DMS 273 (cell line): ENCODE measurements around the gene SLC5A9.

Experiments used
- DNase-seq: peaks from one replicate; lab custom pipeline; 2025; ENCODE audit not compliant: unreplicated experiment; lab: John Stamatoyannopoulos, UW

SLC5A9 gene

DNA sequence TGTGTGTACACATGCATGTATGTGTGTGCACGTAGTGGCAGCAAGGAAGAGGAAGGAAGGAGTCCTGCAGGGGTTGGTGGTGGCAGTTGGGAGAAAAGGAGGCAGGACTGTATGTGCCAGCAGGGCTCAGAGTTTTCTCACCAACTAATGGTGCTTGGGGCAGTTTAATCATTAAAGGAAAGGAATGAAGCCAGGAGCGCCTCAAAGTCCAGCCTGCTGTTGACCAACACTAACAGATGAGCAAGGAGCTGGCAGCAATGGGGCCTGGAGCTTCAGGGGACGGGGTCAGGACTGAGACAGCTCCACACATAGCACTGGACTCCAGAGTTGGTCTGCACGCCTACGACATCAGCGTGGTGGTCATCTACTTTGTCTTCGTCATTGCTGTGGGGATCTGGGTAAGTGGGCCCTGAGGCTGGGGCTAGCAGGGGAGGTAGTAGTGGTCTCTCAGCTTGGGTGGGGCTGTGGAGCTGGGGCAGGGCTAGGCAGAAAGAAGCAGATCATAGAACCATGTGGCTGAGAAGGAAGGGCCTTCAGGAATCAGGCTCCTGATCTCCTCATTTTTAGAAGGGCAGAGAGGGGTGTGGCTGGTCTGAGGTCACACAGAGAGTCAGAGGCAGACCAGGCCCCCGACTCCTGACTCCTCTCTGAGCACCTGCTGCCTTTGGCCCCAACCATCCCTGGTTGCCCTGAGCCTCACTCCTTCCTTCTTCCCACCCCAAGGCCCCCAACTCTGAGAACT lies at the start of gene SLC5A9:
SLC5A9 (plus strand) TSS at position 216 of the 742 bp plus-strand sequence; CDS start at position 237, 21 bp downstream.
- no peak for DNase-seq

DNA sequence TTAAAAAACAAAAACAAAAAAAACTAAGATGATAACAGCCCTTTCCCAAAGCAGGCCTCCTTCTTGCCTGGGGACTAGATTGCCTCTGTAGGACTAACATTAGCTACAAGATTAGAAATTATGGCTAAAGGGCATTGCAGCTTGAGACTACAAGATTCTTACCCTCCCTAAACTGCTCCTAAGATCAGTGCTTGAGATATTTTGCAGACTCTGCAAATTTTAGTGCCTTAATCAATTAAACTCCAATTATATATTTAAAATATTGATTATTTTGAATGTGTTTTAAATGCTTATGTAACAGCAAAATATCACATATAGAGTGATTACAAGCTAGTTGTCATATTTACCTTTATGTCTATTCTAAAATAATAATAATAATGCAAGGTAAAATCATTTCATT lies 47.4 kb upstream of the SLC5A9 start:
- no peak for DNase-seq

DNA sequence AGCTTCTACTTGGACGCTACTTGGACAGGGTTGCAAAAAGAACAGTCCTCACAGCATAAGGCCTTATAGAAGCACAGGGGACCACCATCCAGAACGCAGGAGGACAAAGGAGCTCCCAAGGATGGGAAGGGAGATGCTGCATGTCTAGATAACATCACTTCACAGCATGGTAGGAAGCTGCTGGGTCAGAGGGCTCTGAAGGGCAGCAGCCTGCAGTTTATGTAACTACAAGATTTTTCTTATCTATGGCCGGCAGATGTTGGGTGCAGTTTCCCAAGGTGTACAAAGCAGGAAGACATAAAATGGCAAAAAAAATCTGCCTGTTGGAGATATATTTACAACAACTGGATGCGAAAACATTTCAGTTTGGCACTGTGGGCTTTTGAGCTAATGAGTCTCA lies 45.3 kb upstream of the SLC5A9 start:
- no peak for DNase-seq

DNA sequence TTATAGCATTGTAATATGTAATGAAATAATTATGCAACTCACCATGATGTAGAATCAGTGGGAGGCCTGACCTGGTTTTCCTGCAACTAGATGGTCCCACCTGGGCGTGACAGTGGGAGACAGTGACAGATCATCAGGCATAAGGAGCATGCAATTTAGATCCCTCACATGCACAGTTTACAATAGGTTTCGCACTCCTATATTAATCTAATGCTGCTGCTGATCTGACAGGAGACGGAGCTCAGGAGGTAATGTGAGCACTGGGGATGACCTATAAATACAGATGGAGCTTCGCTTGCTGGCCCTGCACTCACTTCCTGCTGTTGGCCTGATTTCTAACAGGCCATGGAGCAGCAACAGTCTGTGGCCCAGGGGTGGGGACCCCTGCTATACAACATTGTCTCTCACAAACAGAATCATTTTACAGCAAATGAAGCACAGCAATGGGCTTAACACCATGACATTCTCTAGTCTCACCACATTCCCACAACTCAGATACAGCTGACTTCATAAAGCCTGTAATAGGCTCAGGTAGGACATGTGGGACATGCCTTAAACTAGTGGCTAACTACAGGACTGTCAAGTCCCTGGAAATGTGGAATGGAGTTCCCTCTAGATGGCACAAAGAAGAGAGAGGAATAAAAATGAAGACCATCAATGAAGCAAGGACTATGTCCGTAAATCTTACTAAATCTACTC lies 40.7 kb upstream of the SLC5A9 start:
- DNase-seq = no peak

DNA sequence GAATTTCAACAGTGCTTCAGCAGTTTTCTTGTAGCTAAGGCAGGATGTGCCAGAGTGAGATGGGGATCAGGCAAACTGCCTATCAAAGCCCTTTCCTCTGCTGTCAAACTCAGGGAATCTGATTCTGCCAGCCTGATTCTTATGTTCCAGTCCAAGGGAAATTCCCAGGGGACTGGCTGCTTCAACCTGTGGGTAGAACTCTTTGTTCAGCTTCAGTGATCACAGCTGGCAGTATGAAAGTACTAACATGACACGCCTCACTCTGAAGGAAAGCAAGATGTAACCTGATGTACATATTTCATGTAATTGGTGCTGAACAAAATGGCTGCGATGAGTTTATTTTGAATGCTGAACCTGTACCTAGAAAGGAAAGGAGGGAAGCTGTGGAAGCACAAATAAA lies 40.1 kb upstream of the SLC5A9 start:
- DNase-seq = peak; percentile 75

- no peak for DNase-seq
Observed at GRCh38 chr1:48186306-48186839, 36.1 kb upstream of the SLC5A9 start.

GRCh38 chr1:48187969-48188563 lies 34.5 kb upstream of the SLC5A9 start:
- DNase-seq = peak; percentile 14

GRCh38 chr1:48190881-48191280 lies 31.6 kb upstream of the SLC5A9 start:
- DNase-seq = no peak

DNA sequence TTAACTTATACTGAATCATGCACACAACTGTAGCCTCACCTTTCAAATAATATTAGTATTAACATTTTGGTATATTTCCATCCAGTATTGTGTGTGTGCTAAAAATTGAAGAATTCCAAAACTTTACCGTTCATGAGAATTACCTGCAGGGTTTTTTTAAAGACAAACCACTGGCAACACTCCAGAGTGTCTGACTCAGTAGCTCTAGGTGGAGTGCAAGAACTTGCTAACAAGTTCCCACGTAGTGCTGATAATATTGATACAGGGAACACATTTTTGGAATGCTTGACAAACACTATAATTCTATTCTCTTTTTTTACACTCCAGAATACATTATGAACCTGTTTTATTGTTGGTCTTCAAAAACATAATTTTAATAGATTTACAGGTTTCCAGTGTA lies 27.7 kb upstream of the SLC5A9 start:
- no peak for DNase-seq

- DNase-seq = no peak
Observed at GRCh38 chr1:48196237-48196636, 26.3 kb upstream of the SLC5A9 start.

DNA sequence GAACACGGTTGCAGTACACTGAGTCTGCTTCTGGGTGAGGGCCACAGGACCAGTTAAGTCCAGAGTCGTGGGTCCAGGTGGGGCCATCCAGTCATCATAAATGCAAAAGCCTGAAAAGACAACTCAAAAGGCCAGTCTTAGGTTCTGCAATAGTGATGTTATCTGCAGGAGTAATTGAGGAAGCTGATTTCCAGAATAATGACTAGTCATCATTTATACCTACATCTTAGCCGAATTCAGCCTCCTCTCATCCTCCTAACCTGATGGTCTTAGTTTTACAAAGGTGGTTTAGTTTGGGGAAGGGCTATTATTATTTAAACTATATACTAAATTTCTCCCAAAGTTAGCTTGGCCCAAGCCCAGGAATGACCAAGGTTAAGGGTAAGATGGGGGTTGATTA lies 23.5 kb upstream of the SLC5A9 start:
- DNase-seq = no peak

GRCh38 chr1:48200166-48200900 lies 22.2 kb upstream of the SLC5A9 start:
- no peak for DNase-seq

- peak; percentile 79 for DNase-seq
Observed at GRCh38 chr1:48202030-48202752, 20.3 kb upstream of the SLC5A9 start.

DNA sequence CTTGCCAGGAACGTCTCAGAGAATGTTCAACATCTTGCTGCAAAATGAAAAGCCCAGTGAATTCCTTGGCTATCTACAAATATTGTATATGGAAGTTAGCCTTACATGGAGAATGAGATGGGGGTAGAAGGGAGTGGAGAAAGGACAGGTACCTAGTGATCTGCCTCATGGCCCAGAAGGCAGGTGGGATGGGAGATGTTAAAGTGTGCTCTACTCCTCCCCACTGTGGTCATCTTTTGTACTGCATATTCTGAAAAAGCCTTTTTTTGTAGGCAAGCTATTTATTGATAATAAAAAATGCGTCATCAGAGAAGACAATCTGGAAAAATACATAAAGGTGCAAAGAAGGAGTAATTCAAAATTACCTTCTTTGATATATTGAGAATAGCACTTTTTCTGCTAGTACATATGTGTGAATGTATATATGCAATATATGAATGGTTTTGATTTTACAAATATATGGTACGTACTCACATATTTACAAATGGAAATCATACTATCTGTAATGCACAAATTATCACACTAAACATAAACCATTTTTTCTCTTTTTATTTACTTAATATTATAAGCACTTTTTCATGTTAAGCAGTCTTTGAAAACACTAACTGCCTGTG lies 19.1 kb upstream of the SLC5A9 start:
- DNase-seq = peak; percentile 62

DNA sequence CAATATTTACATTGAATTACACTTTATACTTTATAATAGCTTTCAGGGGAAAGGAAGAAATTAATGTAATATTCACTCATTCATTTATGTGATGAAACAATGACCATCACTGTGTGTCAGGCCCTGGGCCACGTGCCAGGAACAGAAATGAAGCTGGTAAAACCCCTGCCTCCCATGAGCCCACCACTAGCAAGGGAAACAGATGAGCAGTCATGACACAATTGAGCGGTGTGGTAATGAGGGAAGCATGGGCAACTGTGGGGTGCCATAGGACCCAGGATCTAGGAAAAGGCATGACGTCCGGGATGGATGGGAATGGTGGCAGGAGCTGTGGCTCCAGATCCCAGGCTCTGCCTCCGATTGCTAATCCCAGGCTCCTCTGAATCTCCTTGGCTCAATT lies 17.0 kb upstream of the SLC5A9 start:
- DNase-seq = no peak

DNA sequence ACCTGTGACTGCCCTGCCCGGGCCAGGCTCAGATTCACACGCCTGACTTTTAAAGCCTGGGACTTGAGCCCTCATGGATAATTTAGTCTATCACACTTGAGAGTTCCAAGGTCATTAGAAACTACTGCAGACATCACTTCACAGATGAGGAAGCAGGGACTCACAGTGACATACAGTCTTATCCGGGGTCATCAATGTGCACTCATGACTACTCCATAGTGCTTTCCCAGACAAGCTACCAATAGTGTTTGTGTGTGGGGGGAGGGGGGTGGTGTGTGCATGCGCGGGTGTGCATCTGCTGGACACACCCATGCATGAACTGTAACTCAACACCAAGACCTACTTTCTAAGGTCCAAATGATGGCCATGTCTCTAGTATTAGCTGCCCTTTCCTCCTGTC lies 16.1 kb upstream of the SLC5A9 start:
- no peak for DNase-seq

- no peak for DNase-seq
Observed at GRCh38 chr1:48207131-48207530, 15.4 kb upstream of the SLC5A9 start.

- DNase-seq = no peak
Observed at GRCh38 chr1:48207536-48208075, 14.9 kb upstream of the SLC5A9 start.

- DNase-seq = no peak
Observed at GRCh38 chr1:48208251-48208650, 14.3 kb upstream of the SLC5A9 start.

- DNase-seq = no peak
Observed at GRCh38 chr1:48208652-48209051, 13.9 kb upstream of the SLC5A9 start.
